SU-DHL-6 (cell line): ENCODE results near the gene USH1C.

Experiments used
- H2AFZ ChIP-seq: fragments of 200-600 bp; sonication (generic); 2 replicates; pipeline ENCODE4 v1.6.1; 2014; ENCODE audit warnings: low read depth, mild to moderate bottlenecking, moderate library complexity, mixed read lengths, antibody characterized with exemption, low read length; ENCODE audit not compliant: severe bottlenecking
- H3F3A ChIP-seq: fragments of 200-600 bp; shearing (Covaris generic); 2 replicates; pipeline ENCODE4 v1.6.0; 2016; ENCODE audit warnings: antibody characterized with exemption, mild to moderate bottlenecking; ENCODE audit not compliant: insufficient read depth
- H3K27ac ChIP-seq: fragments of 200-600 bp; sonication (generic); 2 replicates; pipeline ENCODE4 v1.5.1; 2016; ENCODE audit warnings: low read depth, mild to moderate bottlenecking, low read length, moderate library complexity, mixed read lengths
- H3K27me3 ChIP-seq: fragments of 200-600 bp; sonication (generic), shearing (Covaris generic); 2 replicates; pipeline ENCODE4 v1.6.0; 2014; ENCODE audit warnings: mild to moderate bottlenecking, low read length
- H3K36me3 ChIP-seq: fragments of 200-600 bp; sonication (generic); 2 replicates; pipeline ENCODE4 v1.6.1; 2014; ENCODE audit warnings: mild to moderate bottlenecking, low read length, mixed read lengths
- H3K4me2 ChIP-seq: fragments of 300-600, 200-600 bp; shearing (Covaris generic), sonication (generic); 2 replicates; pipeline ENCODE4 v1.6.0; 2014; ENCODE audit warnings: low read length, low read depth, mild to moderate bottlenecking; ENCODE audit not compliant: poor library complexity, severe bottlenecking
- H3K4me3 ChIP-seq: fragments of 200-600 bp; sonication (generic); 2 replicates; pipeline ENCODE4 v1.5.1; 2014; ENCODE audit warnings: antibody characterized with exemption, low read length, mild to moderate bottlenecking, mixed read lengths; ENCODE audit not compliant: insufficient read depth, poor library complexity, severe bottlenecking
- H3K79me2 ChIP-seq: fragments of 200-600 bp; sonication (generic); 2 replicates; pipeline ENCODE4 v1.6.1; 2014; ENCODE audit warnings: mild to moderate bottlenecking, low read length, moderate library complexity; ENCODE audit not compliant: insufficient read depth
- H3K9ac ChIP-seq: fragments of 200-600 bp; sonication (generic); 2 replicates; pipeline ENCODE4 v1.7.0; 2014; ENCODE audit warnings: mild to moderate bottlenecking, low read length
- H3K9me2 ChIP-seq: fragments of 200-600 bp; sonication (generic); replicated peaks from 2 replicates; pipeline ENCODE4 v1.6.1; 2014; ENCODE audit warnings: low read length; ENCODE audit not compliant: insufficient read depth
- H3K9me3 ChIP-seq: fragments of 200-600 bp; sonication (generic); 2 replicates; pipeline ENCODE4 v1.6.1; 2014; ENCODE audit warnings: low read length, mixed read lengths; ENCODE audit not compliant: insufficient read depth
- H4K20me1 ChIP-seq: fragments of 200-600 bp; sonication (generic); 2 replicates; pipeline ENCODE4 v1.6.1; 2014; ENCODE audit warnings: low read depth, mild to moderate bottlenecking, antibody characterized with exemption, low read length, moderate library complexity, mixed read lengths
- CTCF ChIP-seq: fragments of 200-600 bp; sonication (generic); IDR thresholded peaks from one replicate; pipeline ENCODE4 v1.5.1; 2017; ENCODE audit warnings: antibody characterized with exemption, mild to moderate bottlenecking, low read length, moderate library complexity; ENCODE audit not compliant: insufficient read depth, poor library complexity, severe bottlenecking
- EZH2phosphoT487 ChIP-seq: fragments of 200-600 bp; sonication (generic), shearing (Covaris generic); conservative IDR thresholded peaks from 2 replicates; pipeline ENCODE4 v1.6.1; 2018; ENCODE audit warnings: mild to moderate bottlenecking, antibody characterized with exemption, low read length, moderate library complexity, mixed read lengths

The USH1C gene

GRCh38 chr11:17572791-17573460 lies 28.7 kb upstream of the USH1C start:
- no peaks in the 10 kb centered on the region for H3F3A ChIP-seq
- no peak overlapping the region for H3K9ac ChIP-seq
- H4K20me1 ChIP-seq: no peaks in the 10 kb centered on the region
- H3K9me2 ChIP-seq: no peaks in the 10 kb centered on the region
- H3K79me2 ChIP-seq: no peaks in the 10 kb centered on the region
- no peak overlapping the region for H3K4me3 ChIP-seq
- no peak for TF ChIP-seq CTCF
- H3K27ac ChIP-seq: no peak overlapping the region
- H3K27me3 ChIP-seq: no peaks in the 10 kb centered on the region
- no peak overlapping the region for H2AFZ ChIP-seq
- H3K36me3 ChIP-seq: no peaks in the 10 kb centered on the region
- no peaks in the 10 kb centered on the region for H3K9me3 ChIP-seq
- no peak overlapping the region for H3K4me2 ChIP-seq

- H3F3A ChIP-seq: no peaks in the 10 kb centered on the region
- H3K9me3 ChIP-seq: no peaks in the 10 kb centered on the region
- no peak overlapping the region for H3K4me3 ChIP-seq
- H3K36me3 ChIP-seq: no peaks in the 10 kb centered on the region
- H2AFZ ChIP-seq: no peak overlapping the region
- H3K79me2 ChIP-seq: no peaks in the 10 kb centered on the region
- no peaks in the 10 kb centered on the region for H3K27me3 ChIP-seq
- H4K20me1 ChIP-seq: no peaks in the 10 kb centered on the region
- no peaks in the 10 kb centered on the region for H3K9me2 ChIP-seq
- no peak overlapping the region for H3K4me2 ChIP-seq
- no peak overlapping the region for H3K27ac ChIP-seq
- H3K9ac ChIP-seq: no peak overlapping the region
- TF ChIP-seq CTCF (no peak), EZH2phosphoT487 (no peak)
These were observed 28.1 kb upstream of the USH1C start for GRCh38 chr11:17572359-17572690.

GRCh38 chr11:17571431-17572358 lies 27.5 kb upstream of the USH1C start:
- H3K4me3 ChIP-seq: no peak overlapping the region
- H3F3A ChIP-seq: no peaks in the 10 kb centered on the region
- no peaks in the 10 kb centered on the region for H3K9me3 ChIP-seq
- no peak overlapping the region for H3K4me2 ChIP-seq
- TF ChIP-seq EZH2phosphoT487 (0 out of 2 replicates have a peak, but pooled peaks have one; percentile 76), CTCF (no peak)
- no peak overlapping the region for H3K9ac ChIP-seq
- no peaks in the 10 kb centered on the region for H3K9me2 ChIP-seq
- H3K79me2 ChIP-seq: no peaks in the 10 kb centered on the region
- H3K27ac ChIP-seq: no peak overlapping the region
- H4K20me1 ChIP-seq: no peaks in the 10 kb centered on the region
- no peaks in the 10 kb centered on the region for H3K27me3 ChIP-seq
- H2AFZ ChIP-seq: no peak overlapping the region
- no peaks in the 10 kb centered on the region for H3K36me3 ChIP-seq
